GM21390 (cell line): ENCODE data around the gene WDR76.

Experiments
- ATAC-seq: cut with Tn5 transposase; IDR thresholded peaks from one replicate; pipeline ENCODE4 v1.9.1; 2021; ENCODE audit not compliant: unreplicated experiment

The WDR76 gene

GRCh38 chr15:43911235-43911781, 84.5 kb downstream of the WDR76 start:
- ATAC-seq: no peak

GRCh38 chr15:43912208-43912607, 85.4 kb downstream of the WDR76 start:
- ATAC-seq: no peak

DNA sequence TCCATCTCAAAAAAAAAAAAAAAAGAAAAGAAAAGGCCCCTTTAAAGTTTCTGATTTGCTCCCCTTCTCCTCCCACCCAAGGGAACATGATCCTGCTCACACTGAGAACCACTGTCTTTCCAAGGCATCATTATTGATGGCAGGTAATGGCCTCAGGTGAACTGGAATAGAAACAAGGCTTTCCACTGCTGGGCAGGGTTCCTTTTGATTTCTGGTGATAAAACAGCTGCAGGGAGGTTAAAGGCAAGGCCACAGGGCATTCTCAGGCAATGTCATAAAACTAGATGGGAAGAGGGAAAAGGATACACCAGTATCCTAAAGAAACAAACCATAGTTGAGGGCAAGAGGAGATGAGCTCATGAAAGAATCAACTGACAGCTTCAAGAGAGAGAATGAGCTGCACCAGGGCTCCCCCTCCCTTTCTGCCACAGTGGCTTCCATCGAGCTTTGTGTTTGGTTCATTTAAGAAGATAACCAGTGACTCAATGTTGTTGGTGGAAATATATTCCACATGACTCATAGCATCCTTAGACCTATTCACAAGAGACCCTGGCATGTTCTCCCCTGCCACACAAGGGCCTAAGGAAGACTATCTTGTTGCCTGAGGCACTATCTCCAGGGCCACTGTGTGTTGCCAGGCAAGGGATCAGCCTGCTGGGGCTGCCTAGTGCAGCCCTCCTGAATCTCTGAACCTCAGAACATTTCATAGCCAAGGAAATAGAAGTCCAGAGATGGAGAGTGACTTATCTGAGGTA, 86.4 kb downstream of the WDR76 start:
- no peak for ATAC-seq

GRCh38 chr15:43913941-43914340, 87.1 kb downstream of the WDR76 start:
- ATAC-seq: no peak

- no peak for ATAC-seq
These were observed 89.0 kb downstream of the WDR76 start for GRCh38 chr15:43915631-43916325.

GRCh38 chr15:43916326-43916660, 89.5 kb downstream of the WDR76 start:
- no peak for ATAC-seq
